HG03175 (cell line): Measurements from ENCODE around the gene ZMIZ2.
A peak's percentile ranks its signal among the peaks of the same experiment; 100 is the strongest.
"Not testable (repeated sequence)": the region's sequence is repeated elsewhere in the genome, so short reads cannot be mapped to it uniquely, and the experiment has no call there.

Experiments
- ATAC-seq: cut with Tn5 transposase; IDR thresholded peaks from one replicate; pipeline ENCODE4 v1.9.1; 2021; ENCODE audit warnings: mild to moderate bottlenecking, moderate library complexity; ENCODE audit not compliant: unreplicated experiment

The ZMIZ2 gene

GRCh38 chr7:44769776-44770294 lies 21.2 kb downstream of the ZMIZ2 start:
- peak; percentile 71 for ATAC-seq

- no peak for ATAC-seq
Measured at GRCh38 chr7:44771358-44771757, 22.7 kb downstream of the ZMIZ2 start.

GRCh38 chr7:44772440-44772839 lies 23.8 kb downstream of the ZMIZ2 start:
- no peak for ATAC-seq

GRCh38 chr7:44772867-44773266 lies 24.2 kb downstream of the ZMIZ2 start:
- ATAC-seq, result no peak

GRCh38 chr7:44774486-44774885 lies 25.8 kb downstream of the ZMIZ2 start:
- ATAC-seq, result not testable (repeated sequence)

- no peak for ATAC-seq
Measured at GRCh38 chr7:44775383-44776107, 26.9 kb downstream of the ZMIZ2 start.

GRCh38 chr7:44776211-44776610 lies 27.6 kb downstream of the ZMIZ2 start:
- no peak for ATAC-seq

GRCh38 chr7:44782460-44782859 lies 33.8 kb downstream of the ZMIZ2 start:
- ATAC-seq, result no peak

GRCh38 chr7:44783407-44783806 lies 34.8 kb downstream of the ZMIZ2 start:
- ATAC-seq, result no peak

GRCh38 chr7:44784364-44784763 lies 35.7 kb downstream of the ZMIZ2 start:
- ATAC-seq, result no peak

GRCh38 chr7:44785218-44785617 lies 36.6 kb downstream of the ZMIZ2 start:
- not testable (repeated sequence) for ATAC-seq

- ATAC-seq, result no peak
Measured at GRCh38 chr7:44787041-44787440, 38.4 kb downstream of the ZMIZ2 start.

GRCh38 chr7:44787762-44788161 lies 39.1 kb downstream of the ZMIZ2 start:
- ATAC-seq, result no peak

GRCh38 chr7:44789990-44790389 lies 41.3 kb downstream of the ZMIZ2 start:
- ATAC-seq, result no peak

GRCh38 chr7:44791278-44792219 lies 42.9 kb downstream of the ZMIZ2 start:
- no peak for ATAC-seq

- ATAC-seq, result no peak
Measured at GRCh38 chr7:44793919-44794318, 45.3 kb downstream of the ZMIZ2 start.

- no peak for ATAC-seq
Measured at GRCh38 chr7:44794331-44794730, 45.7 kb downstream of the ZMIZ2 start.

GRCh38 chr7:44796034-44796503 lies 47.4 kb downstream of the ZMIZ2 start:
- ATAC-seq, result no peak

- peak; percentile 87 for ATAC-seq
Measured at GRCh38 chr7:44796504-44797328, 48.1 kb downstream of the ZMIZ2 start, which contains the start of gene PPIA. Gene PPIA (plus strand): TSS chr7:44796681. CDS start chr7:44796725, 44 bp downstream.
